ENCODE measurements around the gene EXOSC5. TPM values are rescaled to one million over a fixed set of nuclear protein-coding genes. Genes with fewer than 3 reads are reported as not detected.
A peak's percentile ranks its signal among the peaks of the same experiment; 100 is the strongest.
"Not testable (repeated sequence)": the region's sequence is repeated elsewhere in the genome, so short reads cannot be mapped to it uniquely, and the experiment has no call there.

Gene EXOSC5
- total and polyA plus RNA-seq, 9 donors = 8.7 to 24.6 (median 18.6) TPM

- Histone ChIP-seq H3K27ac (ENCODE audit: low read length) (no peak overlapping the region), H3K36me3 (ENCODE audit: control insufficient read depth, insufficient read depth, low read length) (peaks cover 32% of the 10 kb centered on the region), H3K4me3 (ENCODE audit: low read length) (no peak overlapping the region), H3K27me3 (ENCODE audit: control insufficient read depth, insufficient read depth, low read length) (no peaks in the 10 kb centered on the region), H3K4me1 (ENCODE audit: control insufficient read depth, insufficient read depth, low read length) (peaks cover 10% of the 10 kb centered on the region), H3K9me3 (replicated peaks; ENCODE audit: control insufficient read depth, low read depth, low read length) (no peaks in the 10 kb centered on the region)
- WGBS (ENCODE audit: insufficient coverage) = 82% methylated on average over 9 of the region's 12 CpGs
- no peak for DNase-seq
Measured at GRCh38 chr19:41392775-41393174, 4.4 kb downstream of the EXOSC5 start.

GRCh38 chr19:41391618-41392017, 5.5 kb downstream of the EXOSC5 start:
- H3K27me3 ChIP-seq (ENCODE audit: control insufficient read depth, insufficient read depth, low read length) = no peaks in the 10 kb centered on the region
- H3K9me3 ChIP-seq (replicated peaks; ENCODE audit: control insufficient read depth, low read depth, low read length) = no peaks in the 10 kb centered on the region
- H3K27ac ChIP-seq (ENCODE audit: low read length) = no peak overlapping the region
- peaks cover 10% of the 10 kb centered on the region for H3K4me1 ChIP-seq (ENCODE audit: control insufficient read depth, insufficient read depth, low read length)
- no peak overlapping the region for H3K4me3 ChIP-seq (ENCODE audit: low read length)
- H3K36me3 ChIP-seq (ENCODE audit: control insufficient read depth, insufficient read depth, low read length) = peaks cover 43% of the 10 kb centered on the region
- WGBS (ENCODE audit: insufficient coverage) = 90% methylated on average over 9 of the region's 11 CpGs
- DNase-seq = no peak

GRCh38 chr19:41386442-41386841, 10.7 kb downstream of the EXOSC5 start:
- 86% methylated on average over 9 of the region's 13 CpGs for WGBS (ENCODE audit: insufficient coverage)
- Histone ChIP-seq H3K9me3 (replicated peaks; ENCODE audit: control insufficient read depth, low read depth, low read length) (no peaks in the 10 kb centered on the region), H3K27ac (ENCODE audit: low read length) (no peak overlapping the region), H3K4me1 (ENCODE audit: control insufficient read depth, insufficient read depth, low read length) (no peaks in the 10 kb centered on the region), H3K4me3 (ENCODE audit: low read length) (no peak overlapping the region), H3K27me3 (ENCODE audit: control insufficient read depth, insufficient read depth, low read length) (no peaks in the 10 kb centered on the region), H3K36me3 (ENCODE audit: control insufficient read depth, insufficient read depth, low read length) (peaks cover 55% of the 10 kb centered on the region)
- no peak for DNase-seq

GRCh38 chr19:41384351-41384750, 12.8 kb downstream of the EXOSC5 start:
- no peak for DNase-seq
- Histone ChIP-seq H3K9me3 (replicated peaks; ENCODE audit: control insufficient read depth, low read depth, low read length) (no peaks in the 10 kb centered on the region), H3K27me3 (ENCODE audit: control insufficient read depth, insufficient read depth, low read length) (no peaks in the 10 kb centered on the region), H3K36me3 (ENCODE audit: control insufficient read depth, insufficient read depth, low read length) (peaks cover 36% of the 10 kb centered on the region), H3K4me1 (ENCODE audit: control insufficient read depth, insufficient read depth, low read length) (no peaks in the 10 kb centered on the region), H3K4me3 (ENCODE audit: low read length) (no peak overlapping the region), H3K27ac (ENCODE audit: low read length) (no peak overlapping the region)
- WGBS (ENCODE audit: insufficient coverage) = no CpG with 5 or more reads among the region's 5 CpGs

- not testable (repeated sequence) for H3K27ac ChIP-seq (ENCODE audit: low read length); DNase-seq; H3K4me1 ChIP-seq (ENCODE audit: control insufficient read depth, insufficient read depth, low read length); H3K27me3 ChIP-seq (ENCODE audit: control insufficient read depth, insufficient read depth, low read length); H3K4me3 ChIP-seq (ENCODE audit: low read length); H3K9me3 ChIP-seq (replicated peaks; ENCODE audit: control insufficient read depth, low read depth, low read length)
- H3K36me3 ChIP-seq (ENCODE audit: control insufficient read depth, insufficient read depth, low read length) = peaks cover 17% of the 10 kb centered on the region
- WGBS (ENCODE audit: insufficient coverage) = 100% methylated on average over 2 of the region's 8 CpGs
Measured at GRCh38 chr19:41381536-41381935, 15.6 kb downstream of the EXOSC5 start.

GRCh38 chr19:41377977-41378709, 19.0 kb downstream of the EXOSC5 start:
- DNase-seq = peak; percentile 59
- Histone ChIP-seq H3K9me3 (replicated peaks; ENCODE audit: control insufficient read depth, low read depth, low read length) (no peaks in the 10 kb centered on the region), H3K4me3 (ENCODE audit: low read length) (no peak overlapping the region), H3K36me3 (ENCODE audit: control insufficient read depth, insufficient read depth, low read length) (peaks cover 2% of the 10 kb centered on the region), H3K27me3 (ENCODE audit: control insufficient read depth, insufficient read depth, low read length) (no peaks in the 10 kb centered on the region), H3K4me1 (ENCODE audit: control insufficient read depth, insufficient read depth, low read length) (peaks cover 25% of the 10 kb centered on the region), H3K27ac (ENCODE audit: low read length) (no peak overlapping the region)
- WGBS (ENCODE audit: insufficient coverage) = 24% methylated on average over 7 of the region's 9 CpGs

- DNase-seq = no peak
Measured at GRCh38 chr19:41376998-41377365, 20.2 kb downstream of the EXOSC5 start.

GRCh38 chr19:41376241-41376997, 20.7 kb downstream of the EXOSC5 start, which contains the start of gene TMEM91:
Gene TMEM91 (plus strand): TSS chr19:41376533. CDS start chr19:41378310, 1,777 bp downstream.
- no peaks in the 10 kb centered on the region for H3K36me3 ChIP-seq (ENCODE audit: control insufficient read depth, insufficient read depth, low read length)
- no peak within 1 kb of the TSS for H3K27ac ChIP-seq (ENCODE audit: low read length)
- H3K27me3 ChIP-seq (ENCODE audit: control insufficient read depth, insufficient read depth, low read length) = no peaks in the 10 kb centered on the region
- H3K4me3 ChIP-seq (ENCODE audit: low read length) = peak within 1 kb of the TSS; percentile 55
- peaks cover 25% of the 10 kb centered on the region for H3K4me1 ChIP-seq (ENCODE audit: control insufficient read depth, insufficient read depth, low read length)
- peak; percentile 45 for DNase-seq
- H3K9me3 ChIP-seq (replicated peaks; ENCODE audit: control insufficient read depth, low read depth, low read length) = no peaks in the 10 kb centered on the region
- 2% methylated on average over 47 of the region's 47 CpGs for WGBS (ENCODE audit: insufficient coverage)

More at GRCh38 chr19:41376998-41377365, 20.2 kb downstream of the EXOSC5 start:
- no peak overlapping the region for H3K4me3 ChIP-seq (ENCODE audit: low read length)
- WGBS (ENCODE audit: insufficient coverage) = 46% methylated on average over 8 of the region's 8 CpGs
- no peak overlapping the region for H3K27ac ChIP-seq (ENCODE audit: low read length)
- no peaks in the 10 kb centered on the region for H3K9me3 ChIP-seq (replicated peaks; ENCODE audit: control insufficient read depth, low read depth, low read length)
- no peaks in the 10 kb centered on the region for H3K36me3 ChIP-seq (ENCODE audit: control insufficient read depth, insufficient read depth, low read length)
- H3K27me3 ChIP-seq (ENCODE audit: control insufficient read depth, insufficient read depth, low read length) = no peaks in the 10 kb centered on the region
- H3K4me1 ChIP-seq (ENCODE audit: control insufficient read depth, insufficient read depth, low read length) = peaks cover 25% of the 10 kb centered on the region

GRCh38 chr19:41373993-41374392, 23.2 kb downstream of the EXOSC5 start:
- 8% methylated on average over 9 of the region's 12 CpGs for WGBS (ENCODE audit: insufficient coverage)
- no peaks in the 10 kb centered on the region for H3K9me3 ChIP-seq (replicated peaks; ENCODE audit: control insufficient read depth, low read depth, low read length)
- peaks cover 25% of the 10 kb centered on the region for H3K4me1 ChIP-seq (ENCODE audit: control insufficient read depth, insufficient read depth, low read length)
- no peaks in the 10 kb centered on the region for H3K36me3 ChIP-seq (ENCODE audit: control insufficient read depth, insufficient read depth, low read length)
- DNase-seq = peak; percentile 92
- H3K27me3 ChIP-seq (ENCODE audit: control insufficient read depth, insufficient read depth, low read length) = no peaks in the 10 kb centered on the region
- H3K27ac ChIP-seq (ENCODE audit: low read length) = peak overlapping the region; percentile 1
- no peak overlapping the region for H3K4me3 ChIP-seq (ENCODE audit: low read length)

- Histone ChIP-seq H3K4me1 (ENCODE audit: control insufficient read depth, insufficient read depth, low read length) (peaks cover 22% of the 10 kb centered on the region), H3K9me3 (replicated peaks; ENCODE audit: control insufficient read depth, low read depth, low read length) (no peaks in the 10 kb centered on the region), H3K27ac (ENCODE audit: low read length) (no peak overlapping the region), H3K36me3 (ENCODE audit: control insufficient read depth, insufficient read depth, low read length) (no peaks in the 10 kb centered on the region), H3K27me3 (ENCODE audit: control insufficient read depth, insufficient read depth, low read length) (no peaks in the 10 kb centered on the region), H3K4me3 (ENCODE audit: low read length) (no peak overlapping the region)
- no CpG with 5 or more reads among the region's 2 CpGs for WGBS (ENCODE audit: insufficient coverage)
- no peak for DNase-seq
Measured at GRCh38 chr19:41372501-41372900, 24.7 kb downstream of the EXOSC5 start.
